Ishikawa (cell line): Measurements from ENCODE around the gene MACF1.

Experiments
- CEBPB ChIP-seq: IDR thresholded peaks from 2 replicates; pipeline ENCODE4 v1.6.1; 2012
- CREB1 ChIP-seq: IDR thresholded peaks from 2 replicates; pipeline ENCODE4 v1.6.1; 2012; ENCODE audit warnings: low read depth
- EGR1 ChIP-seq: IDR thresholded peaks from 2 replicates; pipeline ENCODE4 v1.6.1; 2012
- EP300 ChIP-seq: IDR thresholded peaks from 2 replicates; pipeline ENCODE4 v1.6.1; 2012; ENCODE audit warnings: borderline replicate concordance
- FOXM1 ChIP-seq: IDR thresholded peaks from 2 replicates; pipeline ENCODE4 v1.6.1; 2012; ENCODE audit warnings: low read depth, borderline replicate concordance
- NFIC ChIP-seq: IDR thresholded peaks from 2 replicates; pipeline ENCODE4 v1.6.1; 2012
- RAD21 ChIP-seq: IDR thresholded peaks from 2 replicates; pipeline ENCODE4 v1.6.1; 2012; ENCODE audit warnings: low read depth
- TAF1 ChIP-seq: IDR thresholded peaks from 2 replicates; pipeline ENCODE4 v1.6.1; 2012; ENCODE audit warnings: low read depth, mild to moderate bottlenecking
- TCF12 ChIP-seq: IDR thresholded peaks from 2 replicates; pipeline ENCODE4 v1.6.1; 2012; ENCODE audit warnings: low read depth
- TEAD4 ChIP-seq: IDR thresholded peaks from 2 replicates; pipeline ENCODE4 v1.6.1; 2012
- YY1 ChIP-seq: IDR thresholded peaks from 2 replicates; pipeline ENCODE4 v1.6.1; 2012; ENCODE audit warnings: low read depth
- ZBTB7A ChIP-seq: IDR thresholded peaks from 2 replicates; pipeline ENCODE4 v1.6.1; 2012; ENCODE audit warnings: low read depth
- TF ChIP-seq, protein P1 (sequence below): IDR thresholded peaks from 2 replicates; pipeline ENCODE4 v1.6.1; 2012; ENCODE audit warnings: low read depth, mild to moderate bottlenecking
- TF ChIP-seq, protein P2 (sequence below): IDR thresholded peaks from 2 replicates; pipeline ENCODE4 v1.6.1; 2012

DNA sequence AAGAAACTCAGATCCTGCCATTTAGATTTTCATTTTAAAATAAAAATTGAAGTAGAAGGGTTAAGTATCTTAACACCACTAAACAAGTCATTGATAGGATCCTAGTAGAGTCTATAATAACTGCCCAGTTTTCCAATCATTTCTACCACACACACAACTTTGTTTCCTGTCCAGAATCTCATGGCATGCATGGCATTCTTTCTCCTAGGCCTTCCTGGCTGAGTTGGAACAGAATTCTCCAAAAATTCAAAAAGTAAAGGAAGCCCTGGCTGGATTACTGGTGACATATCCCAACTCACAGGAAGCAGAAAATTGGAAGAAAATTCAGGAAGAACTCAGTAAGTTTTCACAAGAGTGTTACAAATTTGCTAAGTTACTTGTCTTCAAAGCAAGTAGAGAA, 175.5 kb downstream of the MACF1 start:
- TF ChIP-seq, protein P1, sequence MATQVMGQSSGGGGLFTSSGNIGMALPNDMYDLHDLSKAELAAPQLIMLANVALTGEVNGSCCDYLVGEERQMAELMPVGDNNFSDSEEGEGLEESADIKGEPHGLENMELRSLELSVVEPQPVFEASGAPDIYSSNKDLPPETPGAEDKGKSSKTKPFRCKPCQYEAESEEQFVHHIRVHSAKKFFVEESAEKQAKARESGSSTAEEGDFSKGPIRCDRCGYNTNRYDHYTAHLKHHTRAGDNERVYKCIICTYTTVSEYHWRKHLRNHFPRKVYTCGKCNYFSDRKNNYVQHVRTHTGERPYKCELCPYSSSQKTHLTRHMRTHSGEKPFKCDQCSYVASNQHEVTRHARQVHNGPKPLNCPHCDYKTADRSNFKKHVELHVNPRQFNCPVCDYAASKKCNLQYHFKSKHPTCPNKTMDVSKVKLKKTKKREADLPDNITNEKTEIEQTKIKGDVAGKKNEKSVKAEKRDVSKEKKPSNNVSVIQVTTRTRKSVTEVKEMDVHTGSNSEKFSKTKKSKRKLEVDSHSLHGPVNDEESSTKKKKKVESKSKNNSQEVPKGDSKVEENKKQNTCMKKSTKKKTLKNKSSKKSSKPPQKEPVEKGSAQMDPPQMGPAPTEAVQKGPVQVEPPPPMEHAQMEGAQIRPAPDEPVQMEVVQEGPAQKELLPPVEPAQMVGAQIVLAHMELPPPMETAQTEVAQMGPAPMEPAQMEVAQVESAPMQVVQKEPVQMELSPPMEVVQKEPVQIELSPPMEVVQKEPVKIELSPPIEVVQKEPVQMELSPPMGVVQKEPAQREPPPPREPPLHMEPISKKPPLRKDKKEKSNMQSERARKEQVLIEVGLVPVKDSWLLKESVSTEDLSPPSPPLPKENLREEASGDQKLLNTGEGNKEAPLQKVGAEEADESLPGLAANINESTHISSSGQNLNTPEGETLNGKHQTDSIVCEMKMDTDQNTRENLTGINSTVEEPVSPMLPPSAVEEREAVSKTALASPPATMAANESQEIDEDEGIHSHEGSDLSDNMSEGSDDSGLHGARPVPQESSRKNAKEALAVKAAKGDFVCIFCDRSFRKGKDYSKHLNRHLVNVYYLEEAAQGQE, result no peak
- TF ChIP-seq EGR1 (no peak), YY1 (no peak), CREB1 (no peak), RAD21 (no peak), TEAD4 (no peak), CEBPB (no peak), EP300 (no peak), FOXM1 (no peak), TAF1 (no peak), NFIC (no peak), ZBTB7A (no peak), TCF12 (no peak)
- TF ChIP-seq, protein P2, sequence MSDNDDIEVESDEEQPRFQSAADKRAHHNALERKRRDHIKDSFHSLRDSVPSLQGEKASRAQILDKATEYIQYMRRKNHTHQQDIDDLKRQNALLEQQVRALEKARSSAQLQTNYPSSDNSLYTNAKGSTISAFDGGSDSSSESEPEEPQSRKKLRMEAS, result no peak
